Measurements from ENCODE around the gene TCOF1. TPM values are rescaled to one million over a fixed set of nuclear protein-coding genes. Genes with fewer than 3 reads are reported as not detected.
A peak's percentile ranks its signal among the peaks of the same experiment; 100 is the strongest.

The TCOF1 gene
- total RNA-seq, 2 experiments from 2014 or later, result 91.3 to 95.0 TPM

GRCh38 chr5:150384701-150385100 lies 27.2 kb downstream of the TCOF1 start:
- Mint-ChIP-seq H3K27me3 (no peaks in the 10 kb centered on the region), H3K9me3 (no peaks in the 10 kb centered on the region), H3K27ac (no peak overlapping the region), H3K4me3 (no peak overlapping the region), H3K36me3 (peaks cover 33% of the 10 kb centered on the region), H3K4me1 (ENCODE audit: low read depth) (no peaks in the 10 kb centered on the region)
- intact Hi-C loops (cut with micrococcal nuclease), result no loop called here
- POLR2A ChIA-PET, result no interaction called here
- CTCF ChIA-PET, result no interaction called here
- no peak for DNase-seq

- ChIA-PET CTCF (interaction anchor here (0.7 kb wide), 1 partner anchor 225 kb away, joined by 3 read pairs; no protein-coding TSS in a partner anchor), POLR2A (interaction anchor here (1.9 kb wide), 1 partner anchor 28 kb away, joined by 4 read pairs; the partner anchor contains the start of gene TCOF1)
- Mint-ChIP-seq H3K4me1 (ENCODE audit: low read depth) (no peaks in the 10 kb centered on the region), H3K36me3 (peaks cover 26% of the 10 kb centered on the region), H3K4me3 (no peak overlapping the region), H3K27me3 (no peaks in the 10 kb centered on the region), H3K27ac (no peak overlapping the region), H3K9me3 (no peaks in the 10 kb centered on the region)
- intact Hi-C loops (cut with micrococcal nuclease), result no loop called here
- no peak for DNase-seq
These were observed 28.7 kb downstream of the TCOF1 start for GRCh38 chr5:150386024-150386855.

- intact Hi-C loops (cut with micrococcal nuclease), result no loop called here
- POLR2A ChIA-PET, result interaction anchor here (1.3 to 1.4 kb wide), 2 partner anchors 7 to 9 kb away, joined by 3 read pairs; no protein-coding TSS in a partner anchor
These were observed 32.2 kb downstream of the TCOF1 start for GRCh38 chr5:150389531-150390266.

GRCh38 chr5:150391064-150391834 lies 33.8 kb downstream of the TCOF1 start:
- Mint-ChIP-seq H3K4me3 (no peak overlapping the region), H3K9me3 (no peaks in the 10 kb centered on the region), H3K27ac (no peak overlapping the region), H3K4me1 (ENCODE audit: low read depth) (no peaks in the 10 kb centered on the region), H3K36me3 (peaks cover 36% of the 10 kb centered on the region), H3K27me3 (no peaks in the 10 kb centered on the region)
- POLR2A ChIA-PET, result interaction anchor here (1.3 to 1.4 kb wide), 2 partner anchors 8 to 9 kb away, joined by 3 read pairs; no protein-coding TSS in a partner anchor
- intact Hi-C loops (cut with micrococcal nuclease), result no loop called here
- no peak for DNase-seq
- CTCF ChIA-PET, result no interaction called here

More at GRCh38 chr5:150389531-150390266, 32.2 kb downstream of the TCOF1 start:
- H3K27me3 Mint-ChIP-seq, result no peaks in the 10 kb centered on the region
- peaks cover 29% of the 10 kb centered on the region for H3K36me3 Mint-ChIP-seq
- no peaks in the 10 kb centered on the region for H3K9me3 Mint-ChIP-seq
- no peak overlapping the region for H3K4me3 Mint-ChIP-seq
- H3K4me1 Mint-ChIP-seq (ENCODE audit: low read depth), result no peaks in the 10 kb centered on the region
- no peak for DNase-seq
- no peak overlapping the region for H3K27ac Mint-ChIP-seq
- CTCF ChIA-PET, result interaction anchor here (1.2 kb wide), 1 partner anchor 122 kb away, joined by 4 read pairs; no protein-coding TSS in a partner anchor

GRCh38 chr5:150391986-150392385 lies 34.5 kb downstream of the TCOF1 start:
- no peak for DNase-seq
- H3K9me3 Mint-ChIP-seq, result no peaks in the 10 kb centered on the region
- ChIA-PET CTCF (no interaction called here), POLR2A (no interaction called here)
- H3K36me3 Mint-ChIP-seq, result peaks cover 37% of the 10 kb centered on the region
- H3K4me3 Mint-ChIP-seq, result no peak overlapping the region
- H3K27ac Mint-ChIP-seq, result no peak overlapping the region
- intact Hi-C loops (cut with micrococcal nuclease), result no loop called here
- H3K4me1 Mint-ChIP-seq (ENCODE audit: low read depth), result no peaks in the 10 kb centered on the region
- H3K27me3 Mint-ChIP-seq, result no peaks in the 10 kb centered on the region

GRCh38 chr5:150392680-150393079 lies 35.2 kb downstream of the TCOF1 start:
- H3K4me1 Mint-ChIP-seq (ENCODE audit: low read depth), result no peaks in the 10 kb centered on the region
- POLR2A ChIA-PET, result no interaction called here
- H3K27me3 Mint-ChIP-seq, result no peaks in the 10 kb centered on the region
- H3K9me3 Mint-ChIP-seq, result no peaks in the 10 kb centered on the region
- intact Hi-C loops (cut with micrococcal nuclease), result no loop called here
- DNase-seq, result no peak
- CTCF ChIA-PET, result no interaction called here
- peaks cover 38% of the 10 kb centered on the region for H3K36me3 Mint-ChIP-seq
- H3K4me3 Mint-ChIP-seq, result no peak overlapping the region
- no peak overlapping the region for H3K27ac Mint-ChIP-seq

- Mint-ChIP-seq H3K9me3 (no peaks in the 10 kb centered on the region), H3K4me1 (ENCODE audit: low read depth) (no peaks in the 10 kb centered on the region), H3K27ac (no peak overlapping the region), H3K36me3 (peaks cover 37% of the 10 kb centered on the region), H3K4me3 (no peak overlapping the region), H3K27me3 (no peaks in the 10 kb centered on the region)
- intact Hi-C loops (cut with micrococcal nuclease), result no loop called here
- POLR2A ChIA-PET, result no interaction called here
- CTCF ChIA-PET, result no interaction called here
- DNase-seq, result no peak
These were observed 35.7 kb downstream of the TCOF1 start for GRCh38 chr5:150393096-150393645.

- H3K36me3 Mint-ChIP-seq, result peaks cover 42% of the 10 kb centered on the region
- intact Hi-C loops (cut with micrococcal nuclease), result no loop called here
These were observed 36.6 kb downstream of the TCOF1 start for GRCh38 chr5:150394131-150394530.

GRCh38 chr5:150394912-150395687 lies 37.6 kb downstream of the TCOF1 start:
- Mint-ChIP-seq H3K4me1 (ENCODE audit: low read depth) (no peaks in the 10 kb centered on the region), H3K4me3 (no peak overlapping the region), H3K27me3 (no peaks in the 10 kb centered on the region), H3K9me3 (no peaks in the 10 kb centered on the region), H3K36me3 (peaks cover 43% of the 10 kb centered on the region), H3K27ac (peak overlapping the region; percentile 12)
- POLR2A ChIA-PET, result no interaction called here
- no peak for DNase-seq
- intact Hi-C loops (cut with micrococcal nuclease), result no loop called here
- CTCF ChIA-PET, result interaction anchor here (1.4 kb wide), 2 partner anchors 18 to 41 kb away, joined by 3 to 4 read pairs; partner anchors contain the start of gene CD74

More at GRCh38 chr5:150394131-150394530, 36.6 kb downstream of the TCOF1 start:
- Mint-ChIP-seq H3K27me3 (no peaks in the 10 kb centered on the region), H3K4me3 (no peak overlapping the region), H3K9me3 (no peaks in the 10 kb centered on the region), H3K27ac (peak overlapping the region; percentile 24), H3K4me1 (ENCODE audit: low read depth) (no peaks in the 10 kb centered on the region)
- ChIA-PET CTCF (interaction anchor here (1.4 kb wide), 2 partner anchors 19 to 42 kb away, joined by 3 to 4 read pairs; partner anchors contain the start of gene CD74), POLR2A (no interaction called here)
- DNase-seq, result no peak

GRCh38 chr5:150395688-150395975 lies 38.1 kb downstream of the TCOF1 start:
- intact Hi-C loops (cut with micrococcal nuclease), result no loop called here
- H3K36me3 Mint-ChIP-seq, result peaks cover 47% of the 10 kb centered on the region
- no peaks in the 10 kb centered on the region for H3K27me3 Mint-ChIP-seq
- H3K9me3 Mint-ChIP-seq, result no peaks in the 10 kb centered on the region
- no peaks in the 10 kb centered on the region for H3K4me1 Mint-ChIP-seq (ENCODE audit: low read depth)
- POLR2A ChIA-PET, result no interaction called here
- no peak for DNase-seq
- CTCF ChIA-PET, result interaction anchor here (1.4 kb wide), 2 partner anchors 17 to 40 kb away, joined by 3 to 4 read pairs; partner anchors contain the start of gene CD74
- no peak overlapping the region for H3K4me3 Mint-ChIP-seq
- H3K27ac Mint-ChIP-seq, result no peak overlapping the region

GRCh38 chr5:150396267-150396666 lies 38.8 kb downstream of the TCOF1 start:
- Mint-ChIP-seq H3K4me3 (no peak overlapping the region), H3K36me3 (peaks cover 46% of the 10 kb centered on the region), H3K9me3 (no peaks in the 10 kb centered on the region), H3K27me3 (no peaks in the 10 kb centered on the region), H3K27ac (no peak overlapping the region), H3K4me1 (ENCODE audit: low read depth) (no peaks in the 10 kb centered on the region)
- DNase-seq, result no peak
- POLR2A ChIA-PET, result no interaction called here
- intact Hi-C loops (cut with micrococcal nuclease), result no loop called here
- CTCF ChIA-PET, result interaction anchor here (0.8 to 3.9 kb wide), 2 partner anchors 39 to 42 kb away, joined by 4 to 28 read pairs; no protein-coding TSS in a partner anchor
